SK-N-SH treated with all-trans-retinoic acid at 6 μM for 48 hours (cell line): ENCODE measurements around the gene MVB12B.

Experiments used
- ATAC-seq: fragments of 200-7000 bp; cut with Tn5 transposase; 3 replicates; pipeline ENCODE4 v1.9.1; 2020; ENCODE audit warnings: mild to moderate bottlenecking, moderate library complexity
- BACH2 ChIP-seq: fragments of 250-450 bp; sonication (Bioruptor Pico); IDR thresholded peaks from 2 replicates; pipeline ENCODE4 v1.9.0; 2021; ENCODE audit warnings: mild to moderate bottlenecking, borderline replicate concordance
- CSDC2 ChIP-seq: fragments of 250-450 bp; sonication (Bioruptor Pico); IDR thresholded peaks from 2 replicates; pipeline ENCODE4 v1.5.0; 2020; ENCODE audit warnings: mild to moderate bottlenecking, moderate library complexity
- CSRNP3 ChIP-seq: fragments of 250-450 bp; sonication (Bioruptor Pico); IDR thresholded peaks from 2 replicates; pipeline ENCODE4 v1.5.1; 2021; ENCODE audit warnings: mild to moderate bottlenecking, moderate library complexity
- ESRRG ChIP-seq: fragments of 250-450 bp; sonication (Bioruptor Pico); IDR thresholded peaks from 2 replicates; pipeline ENCODE4 v1.6.1; 2021; ENCODE audit warnings: mild to moderate bottlenecking
- GLIS3 ChIP-seq: fragments of 250-450 bp; sonication (Bioruptor Pico); IDR thresholded peaks from 2 replicates; pipeline ENCODE4 v1.5.0; 2020; ENCODE audit warnings: mild to moderate bottlenecking, moderate library complexity
- ISL1 ChIP-seq: fragments of 250-450 bp; sonication (Bioruptor Pico); IDR thresholded peaks from 2 replicates; pipeline ENCODE4 v2.1.2; 2022; ENCODE audit warnings: mild to moderate bottlenecking, moderate library complexity
- OSR1 ChIP-seq: fragments of 250-450 bp; sonication (Bioruptor Pico); IDR thresholded peaks from 2 replicates; pipeline ENCODE4 v1.8.0; 2022; ENCODE audit warnings: moderate library complexity, mild to moderate bottlenecking, inconsistent platforms
- POU6F1 ChIP-seq: fragments of 250-450 bp; sonication (Bioruptor Pico); IDR thresholded peaks from 2 replicates; pipeline ENCODE4 v1.8.0; 2021; ENCODE audit warnings: low read depth, mild to moderate bottlenecking, moderate library complexity, borderline replicate concordance
- PPARA ChIP-seq: fragments of 250-450 bp; sonication (Bioruptor Pico); IDR thresholded peaks from 2 replicates; pipeline ENCODE4 v1.5.0; 2020; ENCODE audit warnings: mild to moderate bottlenecking, borderline replicate concordance
- RARB ChIP-seq: fragments of 250-450 bp; sonication (Bioruptor Pico); IDR thresholded peaks from 2 replicates; pipeline ENCODE4 v1.8.0; 2021; ENCODE audit warnings: mild to moderate bottlenecking, moderate library complexity
- SNAI2 ChIP-seq: fragments of 250-450 bp; sonication (Bioruptor Pico); IDR thresholded peaks from 2 replicates; pipeline ENCODE4 v1.5.0; 2020; ENCODE audit warnings: mild to moderate bottlenecking, moderate library complexity
- TCF4 ChIP-seq: fragments of 250-450 bp; sonication (Bioruptor Pico); IDR thresholded peaks from 2 replicates; pipeline ENCODE4 v1.8.0; 2021; ENCODE audit warnings: mild to moderate bottlenecking, moderate library complexity, borderline replicate concordance
- TOX ChIP-seq: fragments of 250-450 bp; sonication (Bioruptor Pico); IDR thresholded peaks from 2 replicates; pipeline ENCODE4 v1.8.0; 2021; ENCODE audit warnings: mild to moderate bottlenecking, moderate library complexity, borderline replicate concordance
- TSHZ2 ChIP-seq: fragments of 250-450 bp; sonication (Bioruptor Pico); IDR thresholded peaks from 2 replicates; pipeline ENCODE4 v1.5.0; 2020; ENCODE audit warnings: mild to moderate bottlenecking, moderate library complexity
- ZC3H10 ChIP-seq: fragments of 250-450 bp; sonication (Bioruptor Pico); IDR thresholded peaks from 2 replicates; pipeline ENCODE4 v1.5.1; 2021; ENCODE audit warnings: mild to moderate bottlenecking, moderate library complexity
- ZFP30 ChIP-seq: fragments of 450-650 bp; formaldehyde crosslinking; IDR thresholded peaks from 2 replicates; pipeline ENCODE4 v1.5.0; 2022; ENCODE audit warnings: mild to moderate bottlenecking, moderate library complexity
- ZNF565 ChIP-seq: fragments of 450-650 bp; formaldehyde crosslinking; conservative IDR thresholded peaks from 2 replicates; pipeline ENCODE4 v1.5.0; 2020; ENCODE audit warnings: low read depth, mild to moderate bottlenecking, moderate library complexity
- ZNF70 ChIP-seq: fragments of 450-650 bp; formaldehyde crosslinking; IDR thresholded peaks from 2 replicates; pipeline ENCODE4 v1.5.0; 2020; ENCODE audit warnings: mild to moderate bottlenecking, moderate library complexity
- ZNF8 ChIP-seq: fragments of 450-650 bp; formaldehyde crosslinking; IDR thresholded peaks from 2 replicates; pipeline ENCODE4 v1.5.0; 2020; ENCODE audit warnings: mild to moderate bottlenecking, moderate library complexity
- TF ChIP-seq, protein P1 (sequence below): fragments of 250-450 bp; sonication (Bioruptor Pico); IDR thresholded peaks from 2 replicates; pipeline ENCODE4 v1.8.0; 2020; ENCODE audit warnings: mild to moderate bottlenecking, moderate library complexity, borderline replicate concordance
- TF ChIP-seq, protein P2 (sequence below): fragments of 250-450 bp; sonication (Bioruptor Pico); IDR thresholded peaks from 2 replicates; pipeline ENCODE4 v1.5.1; 2020; ENCODE audit warnings: low read depth, mild to moderate bottlenecking, moderate library complexity

Gene MVB12B

DNA sequence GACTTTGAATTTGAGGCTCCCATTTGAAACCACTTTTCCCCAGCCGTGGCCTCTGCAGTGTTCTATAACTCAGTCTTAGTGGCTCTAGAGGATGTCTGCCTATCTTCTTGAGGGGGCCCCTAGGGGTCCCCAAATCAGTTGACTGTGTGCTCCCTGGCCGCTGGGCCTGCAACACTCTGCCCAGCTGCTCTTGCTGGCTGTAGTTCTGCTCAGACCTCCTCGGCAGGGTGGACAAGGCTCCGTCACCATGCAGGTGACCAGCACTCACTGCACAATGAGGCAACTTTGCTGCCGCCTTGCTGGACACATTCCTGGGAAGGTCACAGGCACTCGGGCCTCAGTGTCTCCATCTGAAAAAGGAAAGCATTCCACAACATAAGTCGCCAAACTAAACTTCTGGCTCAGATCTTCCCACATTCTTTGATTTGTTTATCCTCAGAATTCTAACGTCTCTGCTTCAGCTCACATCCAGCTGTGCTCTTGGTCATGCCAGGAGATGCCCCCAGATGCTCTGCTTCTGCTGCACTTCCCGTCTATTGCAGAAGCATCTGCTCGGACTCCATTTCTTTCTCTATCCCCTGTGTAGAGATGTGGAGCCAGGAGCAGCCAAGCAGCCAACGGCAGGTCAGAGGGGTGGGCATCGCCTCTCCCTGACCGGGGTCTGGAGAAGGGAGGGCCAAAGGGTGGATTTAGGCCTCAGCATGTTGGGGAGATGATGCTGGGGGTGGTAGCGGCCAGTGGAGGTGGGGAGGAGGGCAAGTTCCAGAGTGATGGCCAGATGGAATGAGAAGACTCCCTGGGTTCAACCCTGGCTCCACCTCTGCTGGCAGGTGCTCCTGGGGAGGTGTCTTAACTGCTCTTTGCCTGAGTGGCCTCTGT is 133.6 kb downstream of the MVB12B start:
- TF ChIP-seq BACH2 (no peak), ISL1 (CRISPR knock-in tag) (no peak), TCF4 (CRISPR knock-in tag) (no peak)
- TF ChIP-seq, all 23 proteins: peak for 0
- no peak for ATAC-seq

DNA sequence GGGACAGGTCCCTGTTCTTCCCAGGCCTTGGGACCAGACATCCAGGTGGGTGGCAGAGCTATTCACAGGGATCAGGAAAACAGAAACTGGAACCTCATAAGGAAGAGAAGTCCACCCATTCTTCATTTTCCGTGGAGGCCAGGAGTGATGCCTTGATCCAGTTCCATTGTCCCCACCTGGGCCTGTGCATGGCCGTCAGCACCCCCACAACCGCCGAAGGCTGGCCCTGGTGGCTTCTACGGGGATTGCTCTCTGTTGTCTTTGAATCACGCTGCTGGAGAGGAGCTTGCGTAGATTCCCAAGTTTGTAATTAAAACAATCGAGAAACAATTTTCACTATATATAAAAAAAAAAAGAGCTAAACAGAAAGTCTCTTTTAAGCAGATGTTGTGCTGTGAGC is 134.4 kb downstream of the MVB12B start:
- ATAC-seq, result no peak

DNA sequence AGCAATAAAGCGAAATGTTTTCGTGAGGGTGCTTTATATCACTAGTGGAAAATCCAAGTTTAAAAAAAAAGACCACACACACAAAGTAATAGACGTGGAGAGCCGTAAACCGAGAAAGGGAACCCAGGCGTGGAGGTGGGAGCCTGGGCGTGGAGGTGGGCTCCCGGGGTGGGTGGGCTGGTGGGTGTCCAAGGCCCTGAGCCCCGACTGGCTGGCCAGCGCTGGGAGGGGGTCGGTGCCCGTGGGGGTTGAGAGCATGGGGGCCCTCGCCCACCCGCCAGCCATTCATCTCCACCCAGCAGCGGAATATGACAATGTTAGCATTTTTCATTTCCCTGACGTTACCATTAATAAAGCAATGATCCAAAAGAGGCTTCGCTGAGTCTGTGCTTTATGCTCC is 135.0 kb downstream of the MVB12B start:
- no peak for ATAC-seq
- TF ChIP-seq ZC3H10 (CRISPR knock-in tag) (no peak), RARB (no peak), ZNF70 (CRISPR knock-in tag) (no peak), TSHZ2 (CRISPR knock-in tag) (no peak), ZFP30 (CRISPR knock-in tag) (no peak), TCF4 (CRISPR knock-in tag) (no peak), ESRRG (CRISPR knock-in tag) (no peak), PPARA (CRISPR knock-in tag) (no peak), CSDC2 (CRISPR knock-in tag) (no peak), TOX (CRISPR knock-in tag) (no peak), ZNF8 (CRISPR knock-in tag) (no peak), ZNF565 (no peak), CSRNP3 (CRISPR knock-in tag) (no peak), ISL1 (CRISPR knock-in tag) (no peak), SNAI2 (CRISPR knock-in tag) (no peak), GLIS3 (no peak), OSR1 (CRISPR knock-in tag) (no peak), POU6F1 (CRISPR knock-in tag) (no peak)
- TF ChIP-seq, protein P1, sequence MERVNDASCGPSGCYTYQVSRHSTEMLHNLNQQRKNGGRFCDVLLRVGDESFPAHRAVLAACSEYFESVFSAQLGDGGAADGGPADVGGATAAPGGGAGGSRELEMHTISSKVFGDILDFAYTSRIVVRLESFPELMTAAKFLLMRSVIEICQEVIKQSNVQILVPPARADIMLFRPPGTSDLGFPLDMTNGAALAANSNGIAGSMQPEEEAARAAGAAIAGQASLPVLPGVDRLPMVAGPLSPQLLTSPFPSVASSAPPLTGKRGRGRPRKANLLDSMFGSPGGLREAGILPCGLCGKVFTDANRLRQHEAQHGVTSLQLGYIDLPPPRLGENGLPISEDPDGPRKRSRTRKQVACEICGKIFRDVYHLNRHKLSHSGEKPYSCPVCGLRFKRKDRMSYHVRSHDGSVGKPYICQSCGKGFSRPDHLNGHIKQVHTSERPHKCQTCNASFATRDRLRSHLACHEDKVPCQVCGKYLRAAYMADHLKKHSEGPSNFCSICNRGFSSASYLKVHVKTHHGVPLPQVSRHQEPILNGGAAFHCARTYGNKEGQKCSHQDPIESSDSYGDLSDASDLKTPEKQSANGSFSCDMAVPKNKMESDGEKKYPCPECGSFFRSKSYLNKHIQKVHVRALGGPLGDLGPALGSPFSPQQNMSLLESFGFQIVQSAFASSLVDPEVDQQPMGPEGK (CRISPR knock-in tag), result no peak
- TF ChIP-seq, protein P2, sequence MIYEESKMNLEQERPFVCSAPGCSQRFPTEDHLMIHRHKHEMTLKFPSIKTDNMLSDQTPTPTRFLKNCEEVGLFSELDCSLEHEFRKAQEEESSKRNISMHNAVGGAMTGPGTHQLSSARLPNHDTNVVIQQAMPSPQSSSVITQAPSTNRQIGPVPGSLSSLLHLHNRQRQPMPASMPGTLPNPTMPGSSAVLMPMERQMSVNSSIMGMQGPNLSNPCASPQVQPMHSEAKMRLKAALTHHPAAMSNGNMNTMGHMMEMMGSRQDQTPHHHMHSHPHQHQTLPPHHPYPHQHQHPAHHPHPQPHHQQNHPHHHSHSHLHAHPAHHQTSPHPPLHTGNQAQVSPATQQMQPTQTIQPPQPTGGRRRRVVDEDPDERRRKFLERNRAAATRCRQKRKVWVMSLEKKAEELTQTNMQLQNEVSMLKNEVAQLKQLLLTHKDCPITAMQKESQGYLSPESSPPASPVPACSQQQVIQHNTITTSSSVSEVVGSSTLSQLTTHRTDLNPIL (CRISPR knock-in tag), result no peak

More for the DNA sequence above, 134.4 kb downstream of the MVB12B start:
- no peak for TF ChIP-seq ZC3H10 (CRISPR knock-in tag)
- no peak for TF ChIP-seq ZFP30 (CRISPR knock-in tag)
- no peak for TF ChIP-seq POU6F1 (CRISPR knock-in tag)
